HG03571 (cell line): ENCODE measurements around the gene E2F8.
"Not testable (repeated sequence)": the region's sequence is repeated elsewhere in the genome, so short reads cannot be mapped to it uniquely, and the experiment has no call there.

ENCODE experiments used
- ATAC-seq: cut with Tn5 transposase; IDR thresholded peaks from one replicate; pipeline ENCODE4 v1.9.1; 2021; ENCODE audit not compliant: unreplicated experiment

E2F8 gene

GRCh38 chr11:19240420-19241259, at the start of gene E2F8:
Gene E2F8 (minus strand): TSS chr11:19240945. CDS start chr11:19240121, 824 bp downstream.
- peak; percentile 83 for ATAC-seq

GRCh38 chr11:19290356-19290755, 49.6 kb upstream of the E2F8 start:
- ATAC-seq = no peak

GRCh38 chr11:19288256-19288655, 47.5 kb upstream of the E2F8 start:
- ATAC-seq = no peak

GRCh38 chr11:19286411-19286810, 45.7 kb upstream of the E2F8 start:
- ATAC-seq = no peak

- no peak for ATAC-seq
Observed at GRCh38 chr11:19284881-19285280, 44.1 kb upstream of the E2F8 start.

GRCh38 chr11:19283991-19284390, 43.2 kb upstream of the E2F8 start:
- no peak for ATAC-seq

GRCh38 chr11:19281555-19281954, 40.8 kb upstream of the E2F8 start:
- ATAC-seq = no peak

GRCh38 chr11:19281041-19281440, 40.3 kb upstream of the E2F8 start:
- ATAC-seq = peak; percentile 48

GRCh38 chr11:19279451-19279850, 38.7 kb upstream of the E2F8 start:
- ATAC-seq = no peak

- no peak for ATAC-seq
Observed at GRCh38 chr11:19276859-19277808, 36.4 kb upstream of the E2F8 start.

- no peak for ATAC-seq
Observed at GRCh38 chr11:19275496-19275895, 34.8 kb upstream of the E2F8 start.

GRCh38 chr11:19273219-19273618, 32.5 kb upstream of the E2F8 start:
- ATAC-seq = not testable (repeated sequence)

- ATAC-seq = no peak
Observed at GRCh38 chr11:19268909-19269308, 28.2 kb upstream of the E2F8 start.

GRCh38 chr11:19267567-19267966, 26.8 kb upstream of the E2F8 start:
- ATAC-seq = no peak

GRCh38 chr11:19263333-19263732, 22.6 kb upstream of the E2F8 start:
- no peak for ATAC-seq

- no peak for ATAC-seq
Observed at GRCh38 chr11:19259487-19260345, 19.0 kb upstream of the E2F8 start.

- no peak for ATAC-seq
Observed at GRCh38 chr11:19258641-19259230, 18.0 kb upstream of the E2F8 start.

- ATAC-seq = not testable (repeated sequence)
Observed at GRCh38 chr11:19254441-19254840, 13.7 kb upstream of the E2F8 start.

- no peak for ATAC-seq
Observed at GRCh38 chr11:19253817-19254216, 13.1 kb upstream of the E2F8 start.

- no peak for ATAC-seq
Observed at GRCh38 chr11:19253153-19253745, 12.5 kb upstream of the E2F8 start.
